Naive thymus-derived CD4-positive, alpha-beta T cell (primary cell): ENCODE data around the gene PLEKHA5. TPM values are rescaled to one million over a fixed set of nuclear protein-coding genes. Genes with fewer than 3 reads are reported as not detected.

ENCODE experiments used
- ATAC-seq: fragments of 150-1000 bp; cut with Tn5 transposase; 2 replicates; pipeline ENCODE4 v1.10.0; 2021; ENCODE audit warnings: mild to moderate bottlenecking, moderate library complexity
- CTCF ChIA-PET: fragments of 350-600 bp; sonication (Branson Sonifier 250); formaldehyde crosslinking; loops from one replicate; lab custom pipeline; 2021; ENCODE audit warnings: antibody characterized with exemption; lab: Charles Lee
- POLR2A ChIA-PET: fragments of 350-600 bp; sonication (Branson Sonifier 250); formaldehyde crosslinking; loops from one replicate; lab custom pipeline; 2021; ENCODE audit warnings: antibody characterized with exemption, inconsistent platforms; lab: Charles Lee
- DNase-seq, 9 donors: peaks; one replicate each; pipeline versions ENCODE4 v3.0.0 to v3.0.0-alpha.2; 2020 to 2022; ENCODE audit warnings: mixed read lengths in 1 of 9
- H3K27ac ChIP-seq: one replicate; pipeline ENCODE4 v1.7.0; 2013; ENCODE audit warnings: mild to moderate bottlenecking, low read depth, low read length, moderate library complexity
- H3K27me3 ChIP-seq, 2 donors: one replicate each; pipeline ENCODE4 v1.7.0; 2013; ENCODE audit warnings: low read length in 2 of 2, mild to moderate bottlenecking in 2 of 2, moderate library complexity in 2 of 2; ENCODE audit not compliant: control insufficient read depth in 2 of 2, insufficient read depth in 2 of 2
- H3K36me3 ChIP-seq, 3 experiments: 1 replicate in 2 of 3; 2 replicates in 1 of 3; pipeline ENCODE4 v1.7.0; 2013; ENCODE audit warnings: low read length in 3 of 3, mild to moderate bottlenecking in 3 of 3, moderate library complexity in 1 of 3; ENCODE audit not compliant: insufficient read depth in 3 of 3, control insufficient read depth in 2 of 3
- H3K4me1 ChIP-seq, 2 donors: one replicate each; pipeline ENCODE4 v1.7.0; 2013; ENCODE audit warnings: low read length in 2 of 2, mild to moderate bottlenecking in 2 of 2, moderate library complexity in 1 of 2; ENCODE audit not compliant: control insufficient read depth in 2 of 2, insufficient read depth in 2 of 2
- H3K4me3 ChIP-seq: 2 replicates; pipeline ENCODE4 v1.7.0; 2013; ENCODE audit warnings: mild to moderate bottlenecking, low read length
- H3K9me3 ChIP-seq, 3 experiments: 1 replicate in 2 of 3; 2 replicates in 1 of 3; pipeline ENCODE4 v1.7.0; 2013; ENCODE audit warnings: low read length in 3 of 3; ENCODE audit not compliant: control insufficient read depth in 2 of 3
- H3K27ac Mint-ChIP-seq, 9 donors: one replicate each; pipeline ENCODE4 v1.8.0; 2020 to 2022; ENCODE audit warnings: mixed read lengths in 9 of 9, mild to moderate bottlenecking in 8 of 9, moderate library complexity in 5 of 9, inconsistent platforms in 2 of 9
- H3K27me3 Mint-ChIP-seq, 5 donors: one replicate each; pipeline ENCODE4 v1.8.0; 2021 to 2022; ENCODE audit warnings: mixed read lengths in 5 of 5, mild to moderate bottlenecking in 1 of 5
- H3K36me3 Mint-ChIP-seq, 5 donors: one replicate each; pipeline ENCODE4 v1.8.0; 2020 to 2022; ENCODE audit warnings: mixed read lengths in 5 of 5, mild to moderate bottlenecking in 3 of 5, inconsistent platforms in 1 of 5
- H3K4me1 Mint-ChIP-seq, 7 donors: one replicate each; pipeline ENCODE4 v1.8.0; 2020 to 2022; ENCODE audit warnings: mixed read lengths in 7 of 7, mild to moderate bottlenecking in 3 of 7, inconsistent platforms in 1 of 7
- H3K4me3 Mint-ChIP-seq, 10 donors: one replicate each; pipeline ENCODE4 v1.8.0; 2020 to 2022; ENCODE audit warnings: mild to moderate bottlenecking in 10 of 10, mixed read lengths in 10 of 10, moderate library complexity in 6 of 10, inconsistent platforms in 2 of 10
- H3K9me3 Mint-ChIP-seq, 11 donors: one replicate each; pipeline ENCODE4 v1.8.0; 2020 to 2022; ENCODE audit warnings: mixed read lengths in 11 of 11, mild to moderate bottlenecking in 4 of 11, inconsistent platforms in 1 of 11, moderate library complexity in 1 of 11
- intact Hi-C, 2 donors: fragments of 100-400 bp; cut with micrococcal nuclease; formaldehyde crosslinking; loops; one replicate each; pipeline ENCODE4 v1.15.1; 2023
- polyA plus RNA-seq, 2 donors: library from polyadenylated mRNA; unstranded; fragments of 300-500 nt; fragmentation: Illumina TruSeq; gene quantifications; one replicate each; pipeline ENCODE4 v1.2.3, GENCODE V29; 2021
- total RNA-seq, 6 experiments: library from RNA in 5 of 6; stranded (reverse) in 5 of 6; gene quantifications; 1 replicate in 5 of 6; 2 replicates in 1 of 6; pipeline ENCODE4 v1.2.3 and lab custom pipeline; 2021 to 2026

The PLEKHA5 gene
- total and polyA plus RNA-seq, 7 experiments from 2014 or later: 0.32 to 5.3 (median 1.3) TPM

GRCh38 chr12:19155981-19156734 lies 26.6 kb downstream of the PLEKHA5 start:
- no peaks in the 10 kb centered on the region for H3K9me3 ChIP-seq
- ChIA-PET CTCF (no interaction called here), POLR2A (no interaction called here)
- Mint-ChIP-seq H3K4me3 (no peak overlapping the region), H3K27ac (no peak overlapping the region), H3K36me3 (no peaks in the 10 kb centered on the region), H3K27me3 (peaks cover 0 to 6% (median under 1%) of the 10 kb centered on the region in 5 donors), H3K4me1 (peaks cover 0 to 2% (median 0%) of the 10 kb centered on the region in 7 donors), H3K9me3 (no peaks in the 10 kb centered on the region)
- H3K27me3 ChIP-seq: no peaks in the 10 kb centered on the region
- H3K4me3 ChIP-seq: no peak overlapping the region
- H3K4me1 ChIP-seq: no peaks in the 10 kb centered on the region
- no peaks in the 10 kb centered on the region for H3K36me3 ChIP-seq
- DNase-seq (no peak), ATAC-seq (no peak)
- no peak overlapping the region for H3K27ac ChIP-seq
- intact Hi-C loops: no loop called here

- Histone ChIP-seq H3K27ac (no peak overlapping the region), H3K4me3 (no peak overlapping the region), H3K27me3 (no peaks in the 10 kb centered on the region), H3K9me3 (no peaks in the 10 kb centered on the region), H3K4me1 (no peaks in the 10 kb centered on the region), H3K36me3 (no peaks in the 10 kb centered on the region)
- peaks cover 0 to 6% (median 0%) of the 10 kb centered on the region in 11 donors for H3K9me3 Mint-ChIP-seq
- no peak overlapping the region for H3K27ac Mint-ChIP-seq
- no peaks in the 10 kb centered on the region for H3K36me3 Mint-ChIP-seq
- DNase-seq (no peak), ATAC-seq (no peak)
- intact Hi-C loops: no loop called here
- POLR2A ChIA-PET: no interaction called here
- H3K4me3 Mint-ChIP-seq: no peak overlapping the region
- peaks cover 0 to 6% (median 0%) of the 10 kb centered on the region in 5 donors for H3K27me3 Mint-ChIP-seq
- CTCF ChIA-PET: no interaction called here
- peaks cover 0 to under 1% (median 0%) of the 10 kb centered on the region in 7 donors for H3K4me1 Mint-ChIP-seq
These were observed 29.4 kb downstream of the PLEKHA5 start for GRCh38 chr12:19158923-19159322.

GRCh38 chr12:19161216-19161615 lies 31.7 kb downstream of the PLEKHA5 start:
- intact Hi-C loops: no loop called here
- no peak for ATAC-seq

GRCh38 chr12:19165451-19165850 lies 35.9 kb downstream of the PLEKHA5 start:
- Mint-ChIP-seq H3K4me3 (no peak overlapping the region), H3K36me3 (no peaks in the 10 kb centered on the region), H3K27me3 (peaks cover 0 to 5% (median 0%) of the 10 kb centered on the region in 5 donors), H3K27ac (no peak overlapping the region), H3K4me1 (peaks cover 0 to 5% (median 0%) of the 10 kb centered on the region in 7 donors), H3K9me3 (peaks cover 0 to 9% (median 0%) of the 10 kb centered on the region in 11 donors)
- intact Hi-C loops: no loop called here
- ATAC-seq (no peak), DNase-seq (no peak)
- no peak overlapping the region for H3K4me3 ChIP-seq
- POLR2A ChIA-PET: no interaction called here
- no peaks in the 10 kb centered on the region for H3K36me3 ChIP-seq
- H3K27me3 ChIP-seq: no peaks in the 10 kb centered on the region
- CTCF ChIA-PET: no interaction called here
- H3K9me3 ChIP-seq: no peaks in the 10 kb centered on the region
- H3K4me1 ChIP-seq: no peaks in the 10 kb centered on the region
- H3K27ac ChIP-seq: no peak overlapping the region

More at GRCh38 chr12:19161216-19161615, 31.7 kb downstream of the PLEKHA5 start:
- DNase-seq: no peak
- H3K4me3 Mint-ChIP-seq: no peak overlapping the region
- Histone ChIP-seq H3K4me1 (no peaks in the 10 kb centered on the region), H3K36me3 (no peaks in the 10 kb centered on the region), H3K27ac (no peak overlapping the region), H3K9me3 (no peaks in the 10 kb centered on the region), H3K4me3 (no peak overlapping the region), H3K27me3 (no peaks in the 10 kb centered on the region)
- H3K36me3 Mint-ChIP-seq: no peaks in the 10 kb centered on the region
- CTCF ChIA-PET: no interaction called here
- peaks cover 0 to under 1% (median 0%) of the 10 kb centered on the region in 5 donors for H3K27me3 Mint-ChIP-seq
- peaks cover 0 to 5% (median 0%) of the 10 kb centered on the region in 7 donors for H3K4me1 Mint-ChIP-seq
- peaks cover 0 to 9% (median 0%) of the 10 kb centered on the region in 11 donors for H3K9me3 Mint-ChIP-seq
- H3K27ac Mint-ChIP-seq: no peak overlapping the region
- POLR2A ChIA-PET: no interaction called here

- Mint-ChIP-seq H3K4me1 (peaks cover 0 to 5% (median 0%) of the 10 kb centered on the region in 7 donors), H3K4me3 (no peak overlapping the region), H3K9me3 (peaks cover 0 to 9% (median 0%) of the 10 kb centered on the region in 11 donors), H3K27ac (no peak overlapping the region), H3K27me3 (peaks cover 0 to 5% (median 0%) of the 10 kb centered on the region in 5 donors), H3K36me3 (no peaks in the 10 kb centered on the region)
- H3K27ac ChIP-seq: no peak overlapping the region
- H3K9me3 ChIP-seq: no peaks in the 10 kb centered on the region
- DNase-seq: no peak
- H3K4me3 ChIP-seq: no peak overlapping the region
- ChIA-PET POLR2A (no interaction called here), CTCF (no interaction called here)
- no peaks in the 10 kb centered on the region for H3K27me3 ChIP-seq
- no peak for ATAC-seq
- H3K36me3 ChIP-seq: no peaks in the 10 kb centered on the region
- no peaks in the 10 kb centered on the region for H3K4me1 ChIP-seq
- intact Hi-C loops: no loop called here
These were observed 36.9 kb downstream of the PLEKHA5 start for GRCh38 chr12:19166387-19166786.

- Mint-ChIP-seq H3K36me3 (no peaks in the 10 kb centered on the region), H3K9me3 (peaks cover 0 to 9% (median 0%) of the 10 kb centered on the region in 11 donors), H3K4me1 (peaks cover 0 to 5% (median 0%) of the 10 kb centered on the region in 7 donors), H3K4me3 (no peak overlapping the region), H3K27me3 (peaks cover 0 to 5% (median 0%) of the 10 kb centered on the region in 5 donors), H3K27ac (no peak overlapping the region)
- ChIA-PET POLR2A (no interaction called here), CTCF (interaction anchor here (0.6 kb wide), 1 partner anchor 660 kb away, joined by 3 read pairs; no protein-coding TSS in a partner anchor)
- DNase-seq: no peak
- no peak overlapping the region for H3K27ac ChIP-seq
- intact Hi-C loops: no loop called here
- no peaks in the 10 kb centered on the region for H3K9me3 ChIP-seq
- no peaks in the 10 kb centered on the region for H3K27me3 ChIP-seq
- H3K4me3 ChIP-seq: no peak overlapping the region
- ATAC-seq: no peak
- no peaks in the 10 kb centered on the region for H3K36me3 ChIP-seq
- H3K4me1 ChIP-seq: no peaks in the 10 kb centered on the region
These were observed 37.4 kb downstream of the PLEKHA5 start for GRCh38 chr12:19166956-19167355.

- CTCF ChIA-PET: no interaction called here
- Mint-ChIP-seq H3K9me3 (peaks cover 0 to 9% (median 0%) of the 10 kb centered on the region in 11 donors), H3K27ac (no peak overlapping the region), H3K4me1 (peaks cover 0 to 5% (median 0%) of the 10 kb centered on the region in 7 donors), H3K27me3 (peaks cover 0 to 5% (median 0%) of the 10 kb centered on the region in 5 donors), H3K4me3 (no peak overlapping the region), H3K36me3 (no peaks in the 10 kb centered on the region)
- Histone ChIP-seq H3K4me1 (no peaks in the 10 kb centered on the region), H3K27ac (no peak overlapping the region), H3K9me3 (no peaks in the 10 kb centered on the region), H3K27me3 (no peaks in the 10 kb centered on the region), H3K36me3 (no peaks in the 10 kb centered on the region), H3K4me3 (no peak overlapping the region)
- DNase-seq (no peak), ATAC-seq (no peak)
- intact Hi-C loops: no loop called here
- POLR2A ChIA-PET: no interaction called here
These were observed 38.2 kb downstream of the PLEKHA5 start for GRCh38 chr12:19167708-19168107.
